Kasumi-1 (cell line): ENCODE measurements around the gene FAAP24.
"Not testable (repeated sequence)": the region's sequence is repeated elsewhere in the genome, so short reads cannot be mapped to it uniquely, and the experiment has no call there.

Source experiments
- DNase-seq, 2 experiments: peaks; one replicate each; lab custom pipeline; 2025; lab: John Stamatoyannopoulos, UW

The FAAP24 gene

GRCh38 chr19:32998722-32999121 is 26.7 kb downstream of the FAAP24 start:
- no peak for DNase-seq

DNA sequence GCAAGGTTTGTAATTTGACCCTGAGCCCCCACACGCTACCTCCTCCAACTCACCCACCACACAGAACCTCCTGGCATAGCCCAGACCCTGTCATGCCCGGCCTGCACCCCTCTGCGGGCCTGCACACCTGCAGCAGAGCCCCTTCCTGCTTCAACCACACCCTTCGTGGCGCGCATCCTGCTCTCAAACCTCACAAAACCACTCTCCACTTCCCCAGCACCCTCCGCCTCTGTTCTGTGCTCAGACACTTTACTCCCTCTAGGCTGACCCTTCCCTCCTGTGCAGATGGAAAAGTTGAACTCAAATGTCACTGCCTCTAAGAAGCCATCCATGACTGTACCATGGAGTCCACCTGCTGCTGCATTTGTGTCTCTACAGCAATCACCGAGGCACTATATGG is 28.5 kb downstream of the FAAP24 start:
- no peak for DNase-seq

- DNase-seq = no peak
These were observed 28.9 kb downstream of the FAAP24 start for GRCh38 chr19:33000910-33001309.

DNA sequence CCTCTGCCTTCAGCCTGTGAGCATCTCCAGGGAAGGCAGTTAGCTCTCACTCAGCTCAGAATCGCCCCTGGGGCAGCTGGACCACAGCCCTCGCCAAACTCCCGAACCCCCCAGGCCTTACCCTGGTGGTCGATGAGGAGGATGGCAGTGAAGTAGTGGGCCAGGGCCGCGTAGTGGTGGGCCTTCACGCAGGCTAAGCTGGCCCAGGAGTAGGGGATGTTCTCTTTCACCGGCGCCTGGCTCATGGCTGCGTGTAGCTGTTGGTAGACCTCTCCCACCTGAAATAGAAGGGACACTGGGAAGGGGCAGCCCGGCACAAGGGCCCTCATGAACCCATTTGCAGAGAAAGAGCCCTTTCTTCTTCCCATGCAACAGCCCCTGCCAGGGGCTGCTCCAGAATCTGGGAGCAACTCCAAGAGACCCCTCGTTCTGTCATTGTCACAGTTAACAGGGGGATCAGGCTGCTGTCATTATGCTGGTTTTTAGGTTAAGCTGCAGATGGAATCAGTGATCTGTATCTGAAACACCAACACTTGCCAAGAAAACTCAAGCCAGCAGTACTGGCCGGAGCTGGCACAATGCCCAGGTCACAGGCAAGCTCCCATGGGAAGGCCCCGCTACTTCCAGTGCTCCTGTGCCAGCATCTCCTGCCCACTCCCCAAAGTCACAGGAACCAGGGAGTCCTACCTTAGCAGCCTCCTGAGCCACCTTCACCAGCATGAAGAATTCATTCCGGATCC is 30.3 kb downstream of the FAAP24 start:
- DNase-seq = not testable (repeated sequence)

- DNase-seq = not testable (repeated sequence)
These were observed 31.5 kb downstream of the FAAP24 start for GRCh38 chr19:33003424-33004024.

- DNase-seq = no peak
These were observed 33.4 kb downstream of the FAAP24 start for GRCh38 chr19:33005440-33005839.

DNA sequence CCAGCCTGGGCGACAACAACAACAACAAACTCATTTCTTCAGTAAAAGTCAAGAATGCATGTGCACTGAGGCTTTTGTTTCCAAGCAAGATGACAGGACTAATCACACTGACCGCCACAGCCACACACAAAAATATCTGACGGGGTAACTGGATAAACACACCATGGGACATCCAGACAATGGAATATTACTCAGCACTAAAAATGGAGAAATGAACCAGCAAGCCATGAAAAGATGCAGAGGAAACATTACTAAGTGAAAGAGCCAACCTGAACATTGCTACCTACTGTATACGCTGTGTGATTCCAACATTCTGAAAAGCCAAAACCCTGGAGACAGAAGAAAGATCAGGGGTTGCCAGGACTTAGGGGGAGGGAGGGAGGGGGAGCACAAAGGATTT is 36.7 kb downstream of the FAAP24 start:
- DNase-seq = no peak

- not testable (repeated sequence) for DNase-seq
These were observed 38.8 kb downstream of the FAAP24 start for GRCh38 chr19:33010891-33011290.

- DNase-seq = no peak
These were observed 50.6 kb downstream of the FAAP24 start for GRCh38 chr19:33022472-33023116.

DNA sequence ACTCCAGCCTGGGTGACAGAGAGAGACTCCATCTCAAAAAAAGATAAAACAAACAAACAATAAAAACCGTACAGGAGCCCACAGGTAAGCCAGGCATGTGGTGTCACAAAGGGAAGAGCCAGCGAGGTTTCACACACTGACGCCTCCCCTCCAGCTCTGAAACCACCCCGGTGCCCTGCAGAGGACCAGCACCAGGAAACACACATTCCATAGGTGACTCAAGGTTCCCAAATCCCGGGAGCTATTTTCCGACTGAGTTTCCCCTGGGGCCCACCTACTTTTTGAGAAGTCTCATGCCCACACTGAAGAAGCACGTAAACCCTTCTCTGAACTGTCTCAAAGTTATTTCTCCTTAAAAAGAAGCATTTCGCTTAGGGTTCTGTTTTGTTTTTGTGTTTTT is 52.4 kb downstream of the FAAP24 start:
- DNase-seq = no peak

DNA sequence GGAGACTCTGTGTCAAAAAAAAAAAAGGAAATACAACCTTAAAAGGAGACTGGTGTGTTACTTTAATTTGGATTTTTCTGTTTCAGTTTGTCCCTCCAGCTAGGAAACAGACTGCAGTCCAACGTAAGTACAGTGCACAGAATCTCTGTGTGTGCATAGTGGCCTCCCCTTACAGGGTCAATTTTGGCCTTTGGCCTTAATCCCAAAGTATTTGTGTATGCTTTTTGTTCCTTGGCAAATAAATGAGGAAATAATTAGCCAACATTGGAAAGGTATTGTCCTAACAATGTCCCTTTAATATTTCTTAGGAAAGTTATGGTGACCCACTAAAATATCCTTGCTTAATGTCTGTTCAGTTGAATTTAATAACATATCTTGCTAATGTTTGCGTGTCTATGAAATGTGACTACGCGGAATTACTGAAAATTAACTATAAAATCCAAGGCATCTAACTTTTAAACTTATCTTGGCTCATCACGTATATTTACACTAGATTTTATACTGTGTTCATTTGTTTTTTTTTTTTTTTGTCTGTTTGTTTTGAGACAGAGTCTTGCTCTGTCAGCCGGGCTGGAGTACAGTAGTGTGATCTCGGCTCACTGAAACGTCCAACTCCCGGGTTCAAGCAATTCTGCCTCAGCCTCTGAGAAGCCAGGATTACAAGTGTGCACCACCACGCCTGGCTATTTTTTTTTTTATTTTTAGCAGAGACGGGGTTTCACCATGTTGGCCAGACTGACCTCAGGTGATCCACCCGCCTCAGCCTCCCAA is 53.6 kb downstream of the FAAP24 start:
- DNase-seq = not testable (repeated sequence)

DNA sequence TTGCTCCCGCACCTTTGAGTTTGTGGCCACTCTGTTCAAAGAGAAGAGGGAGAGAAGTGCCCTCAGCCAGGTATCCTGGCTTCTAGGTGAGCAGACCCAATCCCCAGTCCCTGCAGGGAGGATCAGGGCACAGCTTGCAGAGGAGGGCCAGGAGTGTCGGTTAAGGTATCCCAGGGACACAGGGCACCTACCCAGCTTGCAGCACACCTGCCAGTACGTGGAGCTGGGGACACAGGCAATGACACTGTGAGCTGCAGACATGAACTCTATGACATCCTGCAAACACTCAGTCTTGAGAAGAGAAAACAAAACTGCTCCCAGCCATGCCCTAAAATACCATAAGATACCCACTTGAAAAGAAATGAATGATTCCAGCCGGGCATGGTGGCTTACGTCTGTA is 54.6 kb downstream of the FAAP24 start:
- not testable (repeated sequence) for DNase-seq
